Pancreas (tissue), 10 donors: Measurements from ENCODE around the gene ZBTB12. TPM values are rescaled to one million over a fixed set of nuclear protein-coding genes. Genes with fewer than 3 reads are reported as not detected.
"Not testable (repeated sequence)": the region's sequence is repeated elsewhere in the genome, so short reads cannot be mapped to it uniquely, and the experiment has no call there.

ENCODE experiments used
- ATAC-seq, 4 donors: fragments of 200-7000 bp; cut with Tn5 transposase; one replicate each; pipeline versions ENCODE4 v1.8.0 to v1.9.1; 2020; ENCODE audit warnings: mild to moderate bottlenecking in 4 of 4, moderate library complexity in 4 of 4
- DNase-seq, 6 donors: peaks; one replicate each; pipeline ENCODE4 v3.0.0-alpha.2; 2020
- FAIRE-seq: peaks from 2 replicates; lab custom pipeline; 2012; peaks lifted over from hg19 to GRCh38; lab: Jason Lieb, UNC
- H3K27ac ChIP-seq, 4 donors: fragments of 200-600 bp; sonication (generic); 1 replicate in 3 of 4; 2 replicates in 1 of 4; pipeline versions ENCODE4 v1.5.0 to v1.8.0; 2020
- H3K27me3 ChIP-seq, 4 donors: fragments of 200-600 bp; one replicate each; pipeline ENCODE4 v1.8.0; 2021
- H3K36me3 ChIP-seq, 3 donors: fragments of 200-600 bp; sonication (generic) in 1 of 3; one replicate each; pipeline versions ENCODE4 v1.5.0 to v1.8.0; 2020 to 2021
- H3K4me1 ChIP-seq, 3 donors: fragments of 200-600 bp; one replicate each; pipeline ENCODE4 v1.8.0; 2021
- H3K4me3 ChIP-seq, 4 donors: fragments of 200-600 bp; sonication (generic) in 2 of 4; one replicate each; pipeline versions ENCODE4 v1.5.0 to v1.8.0; 2020 to 2021
- H3K9me3 ChIP-seq, 4 donors: fragments of 200-600 bp; one replicate each; pipeline ENCODE4 v1.8.0; 2021
- WGBS, 2 donors: extraction: QIAGEN DNeasy Blood & Tissue Kit; methylation state at CpG; one replicate each; pipeline ENCODE4 v1.1.7; 2013; 5-methylcytosine and 5-hydroxymethylcytosine counted together
- intact Hi-C, 3 donors: fragments of 100-400 bp; cut with DNase I; formaldehyde crosslinking; loops; one replicate each; pipeline versions ENCODE4 v1.11.1 to v1.14.2; 2022
- polyA plus RNA-seq, 2 donors: library from polyadenylated mRNA; stranded (reverse); fragments of 200-250 nt; gene quantifications; one replicate each; pipeline ENCODE4 v1.2.3, GENCODE V29; 2013
- total RNA-seq, 6 donors: library from RNA; stranded (reverse); fragmentation: NEBNext Ultra II Directional in 4 of 6; extraction: Animal tissue kit (Norgen Biotek cat#: 25700) in 4 of 6; gene quantifications; one replicate each; pipeline versions ENCODE4 v1.2.1 to v1.2.4, GENCODE V29; 2021 to 2023
- TF ChIP-seq, protein P1 (sequence below), 4 donors: fragments of 200-600 bp; sonication (generic) in 3 of 4; IDR thresholded peaks; one replicate each; pipeline versions ENCODE4 v1.5.0 to v1.8.0; 2021; ENCODE audit warnings: antibody characterized with exemption in 4 of 4
- donor health status: healthy with polysubstance abuse.
- donor health status: DM: no; HTN: no; CAD: no; lungs with moderate emphysema.
- donor health status: DM: no; HTN: no; CAD: no.
- donor health status: control.
- donor health status: control.
- donor health status: Bipolar disorder and iron deficiency.
- donor health status: DM: yes; HTN: yes; CAD: no.
- donor health status: DM: no; HTN: no; CAD: no.
- donor health status: DM: no; HTN: no; CAD: no.
- donor health status: DM: yes; HTN: yes; CAD: no.

Gene ZBTB12
- total and polyA plus RNA-seq, 8 donors = 0.60 to 4.5 (median 2.1) TPM

DNA sequence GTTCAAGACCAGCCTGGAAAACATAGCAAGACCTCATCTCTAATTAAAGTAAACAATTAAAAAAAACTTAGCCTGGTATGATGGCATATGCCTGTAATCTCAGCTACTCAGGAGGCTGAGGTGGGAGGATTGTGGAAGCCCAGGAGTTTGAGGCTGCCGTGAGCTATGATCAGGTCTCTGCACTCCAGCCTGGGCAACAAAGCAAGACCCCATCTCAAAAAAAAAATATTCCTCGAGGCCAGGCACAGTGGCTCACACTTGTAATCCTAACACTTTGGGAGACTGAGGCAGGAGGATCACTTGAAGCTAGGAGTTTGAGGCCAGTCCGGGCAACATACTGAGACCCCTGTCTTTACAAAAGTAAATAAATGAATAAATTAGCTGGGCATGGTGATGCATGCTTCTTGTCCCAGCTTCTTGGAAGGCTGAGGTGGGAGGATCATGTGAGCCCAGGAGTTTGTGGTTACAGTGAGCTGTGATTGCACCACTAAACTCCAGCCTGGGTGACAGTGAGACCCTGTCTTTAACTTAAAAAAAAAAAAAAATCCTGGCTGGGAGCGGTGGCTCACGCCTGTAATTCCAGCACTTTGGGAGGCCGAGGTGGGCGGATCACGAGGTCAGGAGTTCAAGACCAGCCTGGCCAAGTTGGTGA lies 16.3 kb upstream of the ZBTB12 start:
- no peak for ATAC-seq
- intact Hi-C loops = no loop called here
- Histone ChIP-seq H3K4me3 (no peak overlapping the region), H3K27ac (no peak overlapping the region), H3K27me3 (no peaks in the 10 kb centered on the region), H3K9me3 (no peaks in the 10 kb centered on the region), H3K36me3 (no peaks in the 10 kb centered on the region), H3K4me1 (no peaks in the 10 kb centered on the region)
- FAIRE-seq = no peak
- TF ChIP-seq, protein P1, sequence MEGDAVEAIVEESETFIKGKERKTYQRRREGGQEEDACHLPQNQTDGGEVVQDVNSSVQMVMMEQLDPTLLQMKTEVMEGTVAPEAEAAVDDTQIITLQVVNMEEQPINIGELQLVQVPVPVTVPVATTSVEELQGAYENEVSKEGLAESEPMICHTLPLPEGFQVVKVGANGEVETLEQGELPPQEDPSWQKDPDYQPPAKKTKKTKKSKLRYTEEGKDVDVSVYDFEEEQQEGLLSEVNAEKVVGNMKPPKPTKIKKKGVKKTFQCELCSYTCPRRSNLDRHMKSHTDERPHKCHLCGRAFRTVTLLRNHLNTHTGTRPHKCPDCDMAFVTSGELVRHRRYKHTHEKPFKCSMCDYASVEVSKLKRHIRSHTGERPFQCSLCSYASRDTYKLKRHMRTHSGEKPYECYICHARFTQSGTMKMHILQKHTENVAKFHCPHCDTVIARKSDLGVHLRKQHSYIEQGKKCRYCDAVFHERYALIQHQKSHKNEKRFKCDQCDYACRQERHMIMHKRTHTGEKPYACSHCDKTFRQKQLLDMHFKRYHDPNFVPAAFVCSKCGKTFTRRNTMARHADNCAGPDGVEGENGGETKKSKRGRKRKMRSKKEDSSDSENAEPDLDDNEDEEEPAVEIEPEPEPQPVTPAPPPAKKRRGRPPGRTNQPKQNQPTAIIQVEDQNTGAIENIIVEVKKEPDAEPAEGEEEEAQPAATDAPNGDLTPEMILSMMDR (IDR thresholded peaks at IDR 0.05) = no peak
- DNase-seq = no peak
- 67 to 75% methylated on average over 8 of the region's 8 CpGs for WGBS, 2 donors

DNA sequence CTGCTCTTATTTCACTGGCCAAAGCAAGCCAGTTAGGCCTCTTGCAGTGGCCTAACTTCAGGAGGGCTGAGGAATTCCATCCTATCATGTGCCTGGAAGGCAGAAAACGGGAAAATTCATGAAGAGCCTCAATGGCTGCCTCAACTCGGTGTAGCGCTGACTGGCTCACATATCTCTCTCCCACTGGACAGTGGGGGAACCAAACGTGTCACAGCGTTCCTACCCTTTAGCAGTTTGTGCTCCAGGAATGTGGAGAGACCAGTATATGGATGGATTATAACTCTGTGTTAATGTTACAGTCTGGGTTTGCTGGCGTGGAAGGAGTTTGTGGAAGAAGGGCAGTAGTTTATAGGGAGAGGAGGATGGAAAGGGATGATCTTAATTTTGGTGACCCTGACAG lies 13.9 kb upstream of the ZBTB12 start:
- TF ChIP-seq, protein P1 (IDR thresholded peaks at IDR 0.05) = no peak
- 59 to 70% methylated on average over 6 of the region's 6 CpGs for WGBS, 2 donors
- intact Hi-C loops = no loop called here
- H3K4me1 ChIP-seq = no peaks in the 10 kb centered on the region
- no peak overlapping the region for H3K4me3 ChIP-seq
- no peaks in the 10 kb centered on the region for H3K9me3 ChIP-seq
- H3K27ac ChIP-seq = no peak overlapping the region
- FAIRE-seq (no peak), ATAC-seq (no peak), DNase-seq (no peak)
- no peaks in the 10 kb centered on the region for H3K27me3 ChIP-seq
- no peaks in the 10 kb centered on the region for H3K36me3 ChIP-seq

DNA sequence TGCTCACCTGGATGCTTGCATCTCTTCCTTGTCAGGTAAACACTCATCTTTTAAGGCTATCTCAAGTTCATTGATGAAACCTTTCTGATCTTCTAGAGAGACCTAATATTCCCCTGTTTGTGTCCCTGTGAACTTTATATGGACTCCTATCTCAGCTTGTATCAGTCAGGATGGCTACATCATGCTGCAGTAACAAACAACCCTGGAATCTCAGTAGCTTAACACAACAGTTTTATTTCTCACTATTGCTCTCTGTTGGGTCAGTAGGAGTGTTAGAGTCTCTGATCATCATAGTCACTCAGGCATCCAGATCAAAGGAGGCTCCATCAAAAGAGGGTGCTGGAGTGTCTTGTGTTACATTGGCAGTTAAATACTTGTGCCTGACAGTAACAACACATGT lies 13.5 kb upstream of the ZBTB12 start:
- ATAC-seq (no peak), DNase-seq (no peak), FAIRE-seq (no peak)
- TF ChIP-seq, protein P1 (IDR thresholded peaks at IDR 0.05) = no peak
- H3K36me3 ChIP-seq = no peaks in the 10 kb centered on the region
- no peaks in the 10 kb centered on the region for H3K9me3 ChIP-seq
- no peak overlapping the region for H3K4me3 ChIP-seq
- intact Hi-C loops = no loop called here
- H3K27ac ChIP-seq = no peak overlapping the region
- no peaks in the 10 kb centered on the region for H3K4me1 ChIP-seq
- H3K27me3 ChIP-seq = no peaks in the 10 kb centered on the region

DNA sequence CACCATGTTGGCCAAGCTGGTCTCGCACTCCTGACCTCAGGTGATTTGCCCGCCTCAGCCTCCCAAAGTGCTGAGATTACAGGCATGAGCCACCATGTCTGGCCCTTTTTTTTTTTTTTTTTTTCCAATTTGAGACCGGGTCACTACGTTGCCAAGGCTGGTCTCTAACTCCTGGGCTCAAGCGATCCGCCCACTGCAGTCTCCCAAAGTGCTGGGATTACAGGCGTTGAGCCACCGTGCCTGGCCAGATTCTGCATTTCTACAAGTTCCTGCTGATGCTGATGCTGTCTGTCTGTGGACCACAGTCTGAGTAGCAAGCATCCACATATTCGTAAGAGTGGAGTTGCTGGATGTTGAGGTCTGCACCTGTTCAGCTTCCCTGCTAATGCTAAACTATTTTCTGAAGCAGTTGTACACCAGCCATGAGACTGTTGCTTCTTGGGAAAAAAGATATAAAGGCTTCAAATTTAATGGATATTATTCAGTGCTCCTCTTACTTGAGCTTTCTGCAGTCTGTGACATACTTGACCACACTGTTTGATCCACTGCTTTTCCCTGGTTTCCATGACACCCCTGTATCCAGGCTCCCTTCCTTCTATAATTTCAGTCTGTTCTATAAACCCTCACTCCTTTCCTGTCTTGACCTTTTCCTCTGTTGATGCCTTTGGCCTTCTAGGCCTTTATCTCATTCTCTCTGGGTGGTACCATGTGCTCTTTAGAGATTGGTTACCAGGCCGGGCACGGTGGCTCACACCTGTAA lies 10.1 kb upstream of the ZBTB12 start:
- DNase-seq = no peak
- intact Hi-C loops = no loop called here
- TF ChIP-seq, protein P1 (IDR thresholded peaks at IDR 0.05) = no peak

DNA sequence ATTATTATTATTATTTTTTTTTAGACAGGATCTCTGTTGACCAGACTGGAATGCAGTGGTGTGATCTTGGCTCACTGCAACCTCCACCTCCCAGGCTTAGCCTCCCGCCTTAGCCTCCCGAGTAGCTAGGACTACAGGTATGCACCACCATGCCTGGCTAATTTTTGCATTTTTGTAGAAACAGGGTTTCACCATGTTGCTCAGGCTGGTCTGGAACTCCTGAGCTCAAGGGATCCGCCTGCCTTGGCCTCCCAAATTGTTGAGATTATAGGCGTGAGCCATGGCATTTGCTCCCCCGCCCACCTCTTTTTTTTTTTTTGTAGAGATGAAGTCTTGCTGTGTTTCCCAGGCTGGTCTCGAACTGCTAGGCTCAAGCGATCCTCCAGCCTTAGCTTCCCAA lies 7.4 kb upstream of the ZBTB12 start:
- not testable (repeated sequence) for ATAC-seq, FAIRE-seq, H3K9me3 ChIP-seq, H3K4me1 ChIP-seq, H3K27me3 ChIP-seq, DNase-seq, H3K36me3 ChIP-seq, H3K4me3 ChIP-seq, H3K27ac ChIP-seq
- 69 to 81% methylated on average over 7 of the region's 7 CpGs for whole genome bisulfite sequencing, 2 donors
- intact Hi-C loops = loop anchor here in 2 of 3 donors (10.0 kb wide), 1 partner anchor 46 kb away; the partner anchor contains the start of genes NELFE (in 2 of the 2) and SKIC2 (in 2 of the 2)

More for the DNA sequence above, 10.1 kb upstream of the ZBTB12 start:
- FAIRE-seq = no peak
- no peaks in the 10 kb centered on the region for H3K36me3 ChIP-seq
- no peak overlapping the region for H3K27ac ChIP-seq
- no peaks in the 10 kb centered on the region for H3K27me3 ChIP-seq
- no peaks in the 10 kb centered on the region for H3K9me3 ChIP-seq
- ATAC-seq = no peak
- H3K4me3 ChIP-seq = no peak overlapping the region
- WGBS, 2 donors = 65 to 72% methylated on average over 11 of the region's 11 CpGs
- no peaks in the 10 kb centered on the region for H3K4me1 ChIP-seq
